Loucy (cell line): ENCODE results near the gene ANKLE2.

Experiments used
- H2AFZ ChIP-seq: fragments of 200-600 bp; sonication (generic); 2 replicates; pipeline ENCODE4 v1.6.0; 2016; ENCODE audit warnings: antibody characterized with exemption, mild to moderate bottlenecking, low read length, moderate library complexity
- H3F3A ChIP-seq: fragments of 200-600 bp; 2 replicates; pipeline ENCODE4 v1.6.0; 2016; ENCODE audit warnings: antibody characterized with exemption, low read depth, mild to moderate bottlenecking
- H3K27me3 ChIP-seq: fragments of 200-600 bp; sonication (generic); 2 replicates; pipeline ENCODE4 v1.6.1; 2014; ENCODE audit warnings: low read length, mild to moderate bottlenecking; ENCODE audit not compliant: insufficient read depth, poor library complexity, severe bottlenecking
- H3K36me3 ChIP-seq: fragments of 200-600 bp; sonication (generic); 2 replicates; pipeline ENCODE4 v1.6.1; 2016; ENCODE audit warnings: low read length; ENCODE audit not compliant: insufficient read depth
- H3K4me1 ChIP-seq: fragments of 200-600 bp; sonication (generic); 2 replicates; pipeline ENCODE4 v1.5.1; 2014; ENCODE audit warnings: low read length, mild to moderate bottlenecking; ENCODE audit not compliant: insufficient read depth, poor library complexity, severe bottlenecking
- H3K4me2 ChIP-seq: fragments of 200-600 bp; sonication (generic); 2 replicates; pipeline ENCODE4 v1.6.0; 2014; ENCODE audit warnings: antibody characterized with exemption, low read length, low read depth, mild to moderate bottlenecking; ENCODE audit not compliant: poor library complexity, severe bottlenecking
- H3K4me3 ChIP-seq: fragments of 200-600 bp; sonication (generic); 2 replicates; pipeline ENCODE4 v1.5.1; 2014; ENCODE audit warnings: low read length, mild to moderate bottlenecking, mixed read lengths; ENCODE audit not compliant: poor library complexity, severe bottlenecking
- H3K79me2 ChIP-seq: fragments of 200-600 bp; sonication (generic); 2 replicates; pipeline ENCODE4 v1.6.1; 2014; ENCODE audit warnings: low read length; ENCODE audit not compliant: insufficient read depth
- H3K9ac ChIP-seq: fragments of 200-600 bp; sonication (generic); 2 replicates; pipeline ENCODE4 v1.6.0; 2014; ENCODE audit warnings: mild to moderate bottlenecking, low read depth, low read length, moderate library complexity; ENCODE audit not compliant: poor library complexity, severe bottlenecking
- H3K9me2 ChIP-seq: fragments of 200-600 bp; sonication (generic); replicated peaks from 2 replicates; pipeline ENCODE4 v1.6.1; 2016; ENCODE audit warnings: low read depth, low read length, mixed read lengths
- H3K9me3 ChIP-seq: fragments of 200-600 bp; sonication (generic); 2 replicates; pipeline ENCODE4 v1.6.1; 2014; ENCODE audit warnings: mild to moderate bottlenecking, antibody characterized with exemption, low read length, low read depth; ENCODE audit not compliant: insufficient read depth
- H4K20me1 ChIP-seq: fragments of 200-600 bp; sonication (generic); 2 replicates; pipeline ENCODE4 v1.6.0; 2014; ENCODE audit warnings: antibody characterized with exemption, low read length, mild to moderate bottlenecking; ENCODE audit not compliant: insufficient read depth, poor library complexity, severe bottlenecking
- EZH2phosphoT487 ChIP-seq: fragments of 200-600 bp; IDR thresholded peaks from 2 replicates; pipeline ENCODE4 v1.6.1; 2018; ENCODE audit warnings: antibody characterized with exemption, mild to moderate bottlenecking, moderate library complexity, borderline replicate concordance
- TF ChIP-seq, protein P1 (sequence below): fragments of 200-600 bp; sonication (generic); conservative IDR thresholded peaks from 2 replicates; pipeline ENCODE4 v1.5.1; 2014; ENCODE audit warnings: mild to moderate bottlenecking, antibody characterized with exemption, low read length

ANKLE2 gene

DNA sequence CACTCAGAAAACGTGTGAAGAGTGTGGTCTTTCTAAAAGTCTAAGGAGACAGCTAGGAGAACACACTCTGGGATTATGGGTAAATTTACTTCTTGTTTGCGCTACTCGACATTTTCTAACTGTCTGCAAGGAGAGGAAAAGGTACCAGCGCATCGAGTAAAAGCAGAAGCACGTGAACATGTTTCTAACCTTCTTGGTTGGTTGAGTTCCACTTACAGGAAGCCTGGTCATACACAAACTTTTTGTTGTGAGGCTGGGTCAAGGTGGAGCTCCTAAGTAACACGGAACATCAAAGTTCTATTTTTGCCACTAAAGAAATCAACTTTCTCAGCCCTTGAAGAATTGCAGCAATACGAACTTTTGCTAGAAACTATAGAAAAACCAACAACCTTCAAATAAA is 20.0 kb downstream of the ANKLE2 start:
- Histone ChIP-seq H3K9me2 (no peaks in the 10 kb centered on the region), H3K79me2 (peaks cover 31% of the 10 kb centered on the region), H3K9ac (no peak overlapping the region), H3K4me3 (no peak overlapping the region), H3K9me3 (no peaks in the 10 kb centered on the region), H3K27me3 (no peaks in the 10 kb centered on the region), H3K4me2 (no peak overlapping the region), H3K4me1 (no peaks in the 10 kb centered on the region), H3F3A (no peaks in the 10 kb centered on the region), H2AFZ (no peak overlapping the region), H4K20me1 (peaks cover 3% of the 10 kb centered on the region), H3K36me3 (peaks cover 90% of the 10 kb centered on the region; the same call in 1 of the 2 replicates)
- TF ChIP-seq, protein P1, sequence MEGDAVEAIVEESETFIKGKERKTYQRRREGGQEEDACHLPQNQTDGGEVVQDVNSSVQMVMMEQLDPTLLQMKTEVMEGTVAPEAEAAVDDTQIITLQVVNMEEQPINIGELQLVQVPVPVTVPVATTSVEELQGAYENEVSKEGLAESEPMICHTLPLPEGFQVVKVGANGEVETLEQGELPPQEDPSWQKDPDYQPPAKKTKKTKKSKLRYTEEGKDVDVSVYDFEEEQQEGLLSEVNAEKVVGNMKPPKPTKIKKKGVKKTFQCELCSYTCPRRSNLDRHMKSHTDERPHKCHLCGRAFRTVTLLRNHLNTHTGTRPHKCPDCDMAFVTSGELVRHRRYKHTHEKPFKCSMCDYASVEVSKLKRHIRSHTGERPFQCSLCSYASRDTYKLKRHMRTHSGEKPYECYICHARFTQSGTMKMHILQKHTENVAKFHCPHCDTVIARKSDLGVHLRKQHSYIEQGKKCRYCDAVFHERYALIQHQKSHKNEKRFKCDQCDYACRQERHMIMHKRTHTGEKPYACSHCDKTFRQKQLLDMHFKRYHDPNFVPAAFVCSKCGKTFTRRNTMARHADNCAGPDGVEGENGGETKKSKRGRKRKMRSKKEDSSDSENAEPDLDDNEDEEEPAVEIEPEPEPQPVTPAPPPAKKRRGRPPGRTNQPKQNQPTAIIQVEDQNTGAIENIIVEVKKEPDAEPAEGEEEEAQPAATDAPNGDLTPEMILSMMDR: no peak
- TF ChIP-seq EZH2phosphoT487: no peak

- Histone ChIP-seq H3K9me2 (no peaks in the 10 kb centered on the region), H3K27me3 (no peaks in the 10 kb centered on the region), H3K9ac (no peak overlapping the region), H3K9me3 (no peaks in the 10 kb centered on the region), H3K4me1 (no peaks in the 10 kb centered on the region), H2AFZ (no peak overlapping the region), H3K36me3 (peaks cover 89% of the 10 kb centered on the region; the same call in 1 of the 2 replicates), H3K79me2 (peaks cover 31% of the 10 kb centered on the region), H3F3A (no peaks in the 10 kb centered on the region), H3K4me3 (no peak overlapping the region), H4K20me1 (peaks cover 3% of the 10 kb centered on the region), H3K4me2 (no peak overlapping the region)
- TF ChIP-seq, protein P1: no peak
- no peak for TF ChIP-seq EZH2phosphoT487
Observed at GRCh38 chr12:132740652-132741051, 21.0 kb downstream of the ANKLE2 start.

GRCh38 chr12:132740313-132740646 is 21.4 kb downstream of the ANKLE2 start:
- Histone ChIP-seq H3K36me3 (peaks cover 89% of the 10 kb centered on the region; the same call in 1 of the 2 replicates), H3K9ac (no peak overlapping the region), H3K4me2 (no peak overlapping the region), H3K4me1 (no peaks in the 10 kb centered on the region), H2AFZ (no peak overlapping the region), H3F3A (no peaks in the 10 kb centered on the region), H3K79me2 (peaks cover 30% of the 10 kb centered on the region), H4K20me1 (peaks cover 3% of the 10 kb centered on the region), H3K9me3 (no peaks in the 10 kb centered on the region), H3K4me3 (no peak overlapping the region), H3K27me3 (no peaks in the 10 kb centered on the region), H3K9me2 (no peaks in the 10 kb centered on the region)
- no peak for TF ChIP-seq EZH2phosphoT487
- TF ChIP-seq, protein P1: no peak
